ENCODE results near the gene GALNT17. TPM values are rescaled to one million over a fixed set of nuclear protein-coding genes. Genes with fewer than 3 reads are reported as not detected.

Gene GALNT17
- total RNA-seq, 1 donor, result 0.36 TPM

- H3K4me1 ChIP-seq (ENCODE audit: insufficient read depth, low read length), result no peaks in the 10 kb centered on the region
- H3K27me3 ChIP-seq (ENCODE audit: insufficient read depth, low read length), result no peaks in the 10 kb centered on the region
- no peaks in the 10 kb centered on the region for H3K79me2 ChIP-seq (ENCODE audit: insufficient read depth, low read length)
- H2AFZ ChIP-seq (ENCODE audit: low read length), result no peak overlapping the region
- no peaks in the 10 kb centered on the region for H3K36me3 ChIP-seq (ENCODE audit: insufficient read depth, low read length)
- H3K27ac ChIP-seq (ENCODE audit: low read depth, low read length), result no peak overlapping the region
- H3K4me3 ChIP-seq (ENCODE audit: insufficient read depth, low read length), result no peak overlapping the region
- TF ChIP-seq, protein P1, sequence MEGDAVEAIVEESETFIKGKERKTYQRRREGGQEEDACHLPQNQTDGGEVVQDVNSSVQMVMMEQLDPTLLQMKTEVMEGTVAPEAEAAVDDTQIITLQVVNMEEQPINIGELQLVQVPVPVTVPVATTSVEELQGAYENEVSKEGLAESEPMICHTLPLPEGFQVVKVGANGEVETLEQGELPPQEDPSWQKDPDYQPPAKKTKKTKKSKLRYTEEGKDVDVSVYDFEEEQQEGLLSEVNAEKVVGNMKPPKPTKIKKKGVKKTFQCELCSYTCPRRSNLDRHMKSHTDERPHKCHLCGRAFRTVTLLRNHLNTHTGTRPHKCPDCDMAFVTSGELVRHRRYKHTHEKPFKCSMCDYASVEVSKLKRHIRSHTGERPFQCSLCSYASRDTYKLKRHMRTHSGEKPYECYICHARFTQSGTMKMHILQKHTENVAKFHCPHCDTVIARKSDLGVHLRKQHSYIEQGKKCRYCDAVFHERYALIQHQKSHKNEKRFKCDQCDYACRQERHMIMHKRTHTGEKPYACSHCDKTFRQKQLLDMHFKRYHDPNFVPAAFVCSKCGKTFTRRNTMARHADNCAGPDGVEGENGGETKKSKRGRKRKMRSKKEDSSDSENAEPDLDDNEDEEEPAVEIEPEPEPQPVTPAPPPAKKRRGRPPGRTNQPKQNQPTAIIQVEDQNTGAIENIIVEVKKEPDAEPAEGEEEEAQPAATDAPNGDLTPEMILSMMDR (IDR thresholded peaks at IDR 0.05; ENCODE audit: extremely low read depth, low read depth, low read length), result no peak
- no peaks in the 10 kb centered on the region for H3K9me3 ChIP-seq (ENCODE audit: low read depth, low read length)
- H4K20me1 ChIP-seq (ENCODE audit: insufficient read depth, low read length), result no peaks in the 10 kb centered on the region
- DNase-seq (ENCODE audit: insufficient read length, low spot score, missing footprints), result no peak
- H3K4me2 ChIP-seq (ENCODE audit: insufficient read depth, low read length), result no peak overlapping the region
These were observed 245.1 kb downstream of the GALNT17 start for GRCh38 chr7:71377062-71377461.

- DNase-seq (ENCODE audit: insufficient read length, low spot score, missing footprints), result no peak
- Histone ChIP-seq H3K79me2 (ENCODE audit: insufficient read depth, low read length) (no peaks in the 10 kb centered on the region), H2AFZ (ENCODE audit: low read length) (no peak overlapping the region), H3K9me3 (ENCODE audit: low read depth, low read length) (no peaks in the 10 kb centered on the region), H3K4me3 (ENCODE audit: insufficient read depth, low read length) (no peak overlapping the region), H4K20me1 (ENCODE audit: insufficient read depth, low read length) (no peaks in the 10 kb centered on the region), H3K4me2 (ENCODE audit: insufficient read depth, low read length) (no peak overlapping the region), H3K27ac (ENCODE audit: low read depth, low read length) (no peak overlapping the region), H3K4me1 (ENCODE audit: insufficient read depth, low read length) (no peaks in the 10 kb centered on the region), H3K36me3 (ENCODE audit: insufficient read depth, low read length) (no peaks in the 10 kb centered on the region), H3K27me3 (ENCODE audit: insufficient read depth, low read length) (no peaks in the 10 kb centered on the region)
- TF ChIP-seq, protein P1 (IDR thresholded peaks at IDR 0.05; ENCODE audit: extremely low read depth, low read depth, low read length), result no peak
These were observed 245.5 kb downstream of the GALNT17 start for GRCh38 chr7:71377469-71377868.

GRCh38 chr7:71384094-71384493, 252.2 kb downstream of the GALNT17 start:
- Histone ChIP-seq H3K27me3 (ENCODE audit: insufficient read depth, low read length) (no peaks in the 10 kb centered on the region), H3K36me3 (ENCODE audit: insufficient read depth, low read length) (no peaks in the 10 kb centered on the region), H3K79me2 (ENCODE audit: insufficient read depth, low read length) (no peaks in the 10 kb centered on the region), H4K20me1 (ENCODE audit: insufficient read depth, low read length) (no peaks in the 10 kb centered on the region), H3K4me2 (ENCODE audit: insufficient read depth, low read length) (no peak overlapping the region), H2AFZ (ENCODE audit: low read length) (no peak overlapping the region), H3K4me3 (ENCODE audit: insufficient read depth, low read length) (no peak overlapping the region), H3K9me3 (ENCODE audit: low read depth, low read length) (no peaks in the 10 kb centered on the region), H3K4me1 (ENCODE audit: insufficient read depth, low read length) (no peaks in the 10 kb centered on the region), H3K27ac (ENCODE audit: low read depth, low read length) (no peak overlapping the region)
- no peak for DNase-seq (ENCODE audit: insufficient read length, low spot score, missing footprints)
- TF ChIP-seq, protein P1 (IDR thresholded peaks at IDR 0.05; ENCODE audit: extremely low read depth, low read depth, low read length), result no peak

DNA sequence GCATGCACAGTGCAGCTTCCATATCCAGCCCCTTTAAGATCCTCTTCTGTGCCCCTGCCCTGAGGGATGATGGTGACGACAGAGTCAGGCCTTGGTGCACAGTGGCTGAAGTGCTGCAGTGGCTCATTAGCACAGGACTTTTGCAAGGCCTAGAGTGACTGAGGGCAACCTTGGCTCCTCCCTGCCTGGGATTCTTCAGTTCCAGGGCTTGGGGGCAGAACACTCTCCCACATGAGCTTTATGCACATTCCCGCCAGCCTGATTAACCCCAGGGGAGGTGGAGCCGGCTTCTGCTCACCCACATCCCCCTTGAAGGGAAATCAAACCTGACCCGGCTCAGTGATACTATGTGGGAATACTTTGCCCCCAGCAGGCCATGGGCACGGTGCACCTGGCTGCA, 253.4 kb downstream of the GALNT17 start:
- Histone ChIP-seq H3K4me1 (ENCODE audit: insufficient read depth, low read length) (no peaks in the 10 kb centered on the region), H2AFZ (ENCODE audit: low read length) (no peak overlapping the region), H3K79me2 (ENCODE audit: insufficient read depth, low read length) (no peaks in the 10 kb centered on the region), H4K20me1 (ENCODE audit: insufficient read depth, low read length) (no peaks in the 10 kb centered on the region), H3K27ac (ENCODE audit: low read depth, low read length) (no peak overlapping the region), H3K4me2 (ENCODE audit: insufficient read depth, low read length) (no peak overlapping the region), H3K4me3 (ENCODE audit: insufficient read depth, low read length) (no peak overlapping the region), H3K9me3 (ENCODE audit: low read depth, low read length) (no peaks in the 10 kb centered on the region), H3K27me3 (ENCODE audit: insufficient read depth, low read length) (no peaks in the 10 kb centered on the region), H3K36me3 (ENCODE audit: insufficient read depth, low read length) (no peaks in the 10 kb centered on the region)
- TF ChIP-seq, protein P1 (IDR thresholded peaks at IDR 0.05; ENCODE audit: extremely low read depth, low read depth, low read length), result no peak
- DNase-seq (ENCODE audit: insufficient read length, low spot score, missing footprints), result no peak
